ENCODE measurements around the gene PHYKPL.

DNA sequence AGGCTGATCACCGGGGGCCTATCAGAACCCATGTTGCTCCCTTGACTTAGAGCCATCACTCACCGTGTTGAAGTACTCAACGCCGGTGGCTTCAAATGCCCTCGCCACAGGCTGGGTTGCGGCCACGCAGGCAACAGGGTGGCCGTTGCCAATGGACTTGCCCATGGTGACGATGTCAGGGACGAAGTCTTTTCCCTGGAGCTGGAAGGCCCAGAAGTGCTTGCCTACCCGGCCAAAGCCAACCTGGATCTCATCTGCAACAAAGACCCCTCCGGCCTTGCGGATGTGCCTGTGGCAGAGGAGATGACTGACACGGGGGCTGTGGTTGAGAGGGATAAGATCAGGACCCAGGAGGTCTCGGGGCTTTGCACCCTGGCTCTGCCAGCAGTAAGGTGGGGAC, 10.3 kb downstream of the PHYKPL start:
- TF ChIP-seq, protein P1, sequence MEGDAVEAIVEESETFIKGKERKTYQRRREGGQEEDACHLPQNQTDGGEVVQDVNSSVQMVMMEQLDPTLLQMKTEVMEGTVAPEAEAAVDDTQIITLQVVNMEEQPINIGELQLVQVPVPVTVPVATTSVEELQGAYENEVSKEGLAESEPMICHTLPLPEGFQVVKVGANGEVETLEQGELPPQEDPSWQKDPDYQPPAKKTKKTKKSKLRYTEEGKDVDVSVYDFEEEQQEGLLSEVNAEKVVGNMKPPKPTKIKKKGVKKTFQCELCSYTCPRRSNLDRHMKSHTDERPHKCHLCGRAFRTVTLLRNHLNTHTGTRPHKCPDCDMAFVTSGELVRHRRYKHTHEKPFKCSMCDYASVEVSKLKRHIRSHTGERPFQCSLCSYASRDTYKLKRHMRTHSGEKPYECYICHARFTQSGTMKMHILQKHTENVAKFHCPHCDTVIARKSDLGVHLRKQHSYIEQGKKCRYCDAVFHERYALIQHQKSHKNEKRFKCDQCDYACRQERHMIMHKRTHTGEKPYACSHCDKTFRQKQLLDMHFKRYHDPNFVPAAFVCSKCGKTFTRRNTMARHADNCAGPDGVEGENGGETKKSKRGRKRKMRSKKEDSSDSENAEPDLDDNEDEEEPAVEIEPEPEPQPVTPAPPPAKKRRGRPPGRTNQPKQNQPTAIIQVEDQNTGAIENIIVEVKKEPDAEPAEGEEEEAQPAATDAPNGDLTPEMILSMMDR (IDR thresholded peaks at IDR 0.05), result no peak
- TF ChIP-seq POLR2A (IDR thresholded peaks at IDR 0.05) (no peak), POLR2AphosphoS5 (IDR thresholded peaks at IDR 0.05) (no peak)
